H7 (cell line): Measurements from ENCODE around the gene PIK3R6. TPM values are rescaled to one million over a fixed set of nuclear protein-coding genes. Genes with fewer than 3 reads are reported as not detected.

Source experiments
- DNase-seq: peaks from one replicate; pipeline ENCODE4 v3.0.0; 2012
- H3K27me3 ChIP-seq: 2 replicates; pipeline ENCODE4 v1.6.0; 2011; ENCODE audit warnings: mild to moderate bottlenecking, low read length; ENCODE audit not compliant: control insufficient read depth, insufficient read depth
- H3K36me3 ChIP-seq: replicated peaks from 2 replicates; pipeline ENCODE4 v1.5.1; 2011; ENCODE audit warnings: low read length; ENCODE audit not compliant: control insufficient read depth, insufficient read depth
- H3K4me3 ChIP-seq: 2 replicates; pipeline ENCODE4 v1.5.1; 2011; ENCODE audit warnings: low read depth, mild to moderate bottlenecking, control low read depth, low read length, moderate library complexity; ENCODE audit not compliant: insufficient read depth
- total RNA-seq: library from RNA; depleted of rRNA; stranded (reverse); fragments of >200 nt; shearing (Covaris generic); gene quantifications from 2 replicates; pipeline ENCODE4 v1.2.3, GENCODE V29; 2014

The PIK3R6 gene
- total RNA-seq, 1 experiment from 2014 or later = 0.14 TPM

- H3K36me3 ChIP-seq = no peaks in the 10 kb centered on the region
- H3K27me3 ChIP-seq = no peaks in the 10 kb centered on the region
- peak within 1 kb of the TSS; percentile 47; the same call in 1 of the 2 replicates for H3K4me3 ChIP-seq
- DNase-seq = peak; percentile 93
Observed at GRCh38 chr17:8798846-8799569, 68.5 kb downstream of the PIK3R6 start, which contains the start of gene MFSD6L. TSS of gene MFSD6L (minus strand) at chr17:8799365. CDS start at chr17:8799120, 245 bp downstream.

- Histone ChIP-seq H3K36me3 (no peaks in the 10 kb centered on the region), H3K4me3 (peak overlapping the region; percentile 47; the same call in 1 of the 2 replicates), H3K27me3 (no peaks in the 10 kb centered on the region)
- DNase-seq = peak; percentile 66
Observed at GRCh38 chr17:8798176-8798845, 69.2 kb downstream of the PIK3R6 start.

- Histone ChIP-seq H3K36me3 (no peaks in the 10 kb centered on the region), H3K4me3 (no peak overlapping the region), H3K27me3 (no peaks in the 10 kb centered on the region)
- no peak for DNase-seq
Observed at GRCh38 chr17:8797621-8798175, 69.8 kb downstream of the PIK3R6 start.

GRCh38 chr17:8794636-8795035, 72.8 kb downstream of the PIK3R6 start:
- H3K27me3 ChIP-seq = no peaks in the 10 kb centered on the region
- no peak for DNase-seq
- H3K36me3 ChIP-seq = no peaks in the 10 kb centered on the region
- no peak overlapping the region for H3K4me3 ChIP-seq

- no peak for DNase-seq
- H3K36me3 ChIP-seq = no peaks in the 10 kb centered on the region
- H3K27me3 ChIP-seq = no peaks in the 10 kb centered on the region
- H3K4me3 ChIP-seq = no peak overlapping the region
Observed at GRCh38 chr17:8793649-8794048, 73.8 kb downstream of the PIK3R6 start.

GRCh38 chr17:8792646-8793045, 74.8 kb downstream of the PIK3R6 start:
- Histone ChIP-seq H3K4me3 (no peak overlapping the region), H3K27me3 (no peaks in the 10 kb centered on the region), H3K36me3 (no peaks in the 10 kb centered on the region)
- no peak for DNase-seq

GRCh38 chr17:8791910-8792270, 75.6 kb downstream of the PIK3R6 start:
- H3K27me3 ChIP-seq = no peaks in the 10 kb centered on the region
- no peaks in the 10 kb centered on the region for H3K36me3 ChIP-seq
- no peak overlapping the region for H3K4me3 ChIP-seq
- DNase-seq = no peak

GRCh38 chr17:8791248-8791909, 76.1 kb downstream of the PIK3R6 start:
- Histone ChIP-seq H3K36me3 (no peaks in the 10 kb centered on the region), H3K27me3 (no peaks in the 10 kb centered on the region), H3K4me3 (no peak overlapping the region)
- no peak for DNase-seq

GRCh38 chr17:8789743-8790142, 77.7 kb downstream of the PIK3R6 start:
- peak; percentile 53 for DNase-seq
- Histone ChIP-seq H3K4me3 (no peak overlapping the region), H3K27me3 (no peaks in the 10 kb centered on the region), H3K36me3 (no peaks in the 10 kb centered on the region)

GRCh38 chr17:8788998-8789397, 78.5 kb downstream of the PIK3R6 start:
- H3K27me3 ChIP-seq = no peaks in the 10 kb centered on the region
- no peak overlapping the region for H3K4me3 ChIP-seq
- H3K36me3 ChIP-seq = no peaks in the 10 kb centered on the region
- no peak for DNase-seq

GRCh38 chr17:8785547-8786413, 81.7 kb downstream of the PIK3R6 start:
- peak; percentile 89 for DNase-seq
- H3K4me3 ChIP-seq = no peak overlapping the region

GRCh38 chr17:8782176-8782575, 85.3 kb downstream of the PIK3R6 start:
- no peak for DNase-seq
- Histone ChIP-seq H3K36me3 (no peaks in the 10 kb centered on the region), H3K27me3 (no peaks in the 10 kb centered on the region), H3K4me3 (no peak overlapping the region)

More at GRCh38 chr17:8785547-8786413, 81.7 kb downstream of the PIK3R6 start:
- Histone ChIP-seq H3K36me3 (no peaks in the 10 kb centered on the region), H3K27me3 (no peaks in the 10 kb centered on the region)

- H3K4me3 ChIP-seq = no peak overlapping the region
Observed at GRCh38 chr17:8781776-8782175, 85.7 kb downstream of the PIK3R6 start.

GRCh38 chr17:8776881-8777280, 90.6 kb downstream of the PIK3R6 start:
- H3K4me3 ChIP-seq = no peak overlapping the region
- no peaks in the 10 kb centered on the region for H3K36me3 ChIP-seq
- no peak for DNase-seq
- no peaks in the 10 kb centered on the region for H3K27me3 ChIP-seq

More at GRCh38 chr17:8781776-8782175, 85.7 kb downstream of the PIK3R6 start:
- no peak for DNase-seq
- no peaks in the 10 kb centered on the region for H3K36me3 ChIP-seq
- no peaks in the 10 kb centered on the region for H3K27me3 ChIP-seq
